ENCODE results near the gene VPREB3. TPM values are rescaled to one million over a fixed set of nuclear protein-coding genes. Genes with fewer than 3 reads are reported as not detected.

Gene VPREB3
- total and polyA plus RNA-seq, 2 experiments from 2014 or later, result not detected

DNA sequence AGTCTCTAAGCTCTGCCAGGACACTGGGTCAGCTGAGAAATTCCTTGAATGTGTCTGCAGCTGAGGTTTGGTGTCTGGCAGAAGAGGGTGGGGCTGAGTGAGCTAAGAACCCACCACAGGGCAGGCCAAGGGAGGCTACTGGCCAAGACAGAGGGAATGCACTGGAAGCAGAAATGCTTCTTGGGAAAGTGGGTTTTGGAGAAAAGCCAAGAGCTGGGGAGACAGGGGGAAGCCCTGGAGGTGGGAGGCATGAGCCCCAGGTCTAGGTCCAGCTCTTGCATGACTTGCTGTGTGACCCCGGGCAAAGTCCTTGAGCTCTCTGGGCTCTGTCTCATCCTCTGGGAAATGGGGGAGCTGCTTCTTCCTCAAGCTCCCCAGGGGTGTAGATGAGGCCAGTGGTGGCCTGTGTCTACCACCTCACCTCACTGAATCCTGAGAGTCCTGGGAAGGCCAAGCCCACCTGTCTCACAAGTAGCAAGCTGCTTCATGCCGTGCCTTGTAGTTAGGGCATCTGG lies 20.8 kb upstream of the VPREB3 start:
- Histone ChIP-seq H3K4me1 (ENCODE audit: insufficient read depth) (peaks cover 26% of the 10 kb centered on the region), H3K27ac (no peak overlapping the region), H3K27me3 (no peaks in the 10 kb centered on the region), H3K9me2 (replicated peaks; ENCODE audit: insufficient read depth) (no peaks in the 10 kb centered on the region), H3K36me3 (replicated peaks; ENCODE audit: insufficient read depth, low read depth) (no peaks in the 10 kb centered on the region), H3K4me2 (peak overlapping the region; percentile 97), H4K20me1 (ENCODE audit: insufficient read depth, poor library complexity, severe bottlenecking) (no peaks in the 10 kb centered on the region), H3K9me3 (ENCODE audit: low read depth) (no peaks in the 10 kb centered on the region), H2AFZ (no peak overlapping the region), H3K4me3 (no peak overlapping the region), H3K79me2 (peaks cover 4% of the 10 kb centered on the region)
- TF ChIP-seq EZH2 (IDR thresholded peaks at IDR 0.05; ENCODE audit: borderline replicate concordance) (no peak), CTCF (IDR thresholded peaks at IDR 0.05; ENCODE audit: poor library complexity) (no peak), EZH2phosphoT487 (IDR thresholded peaks at IDR 0.05; ENCODE audit: low read depth, severe bottlenecking, unreplicated experiment) (no peak)
- 86% methylated on average over 2 of the region's 2 CpGs for WGBS (ENCODE audit: low lambda C conversion rate, missing lambda C conversion rate)
- peak; percentile 51 for DNase-seq (ENCODE audit: low spot score)

DNA sequence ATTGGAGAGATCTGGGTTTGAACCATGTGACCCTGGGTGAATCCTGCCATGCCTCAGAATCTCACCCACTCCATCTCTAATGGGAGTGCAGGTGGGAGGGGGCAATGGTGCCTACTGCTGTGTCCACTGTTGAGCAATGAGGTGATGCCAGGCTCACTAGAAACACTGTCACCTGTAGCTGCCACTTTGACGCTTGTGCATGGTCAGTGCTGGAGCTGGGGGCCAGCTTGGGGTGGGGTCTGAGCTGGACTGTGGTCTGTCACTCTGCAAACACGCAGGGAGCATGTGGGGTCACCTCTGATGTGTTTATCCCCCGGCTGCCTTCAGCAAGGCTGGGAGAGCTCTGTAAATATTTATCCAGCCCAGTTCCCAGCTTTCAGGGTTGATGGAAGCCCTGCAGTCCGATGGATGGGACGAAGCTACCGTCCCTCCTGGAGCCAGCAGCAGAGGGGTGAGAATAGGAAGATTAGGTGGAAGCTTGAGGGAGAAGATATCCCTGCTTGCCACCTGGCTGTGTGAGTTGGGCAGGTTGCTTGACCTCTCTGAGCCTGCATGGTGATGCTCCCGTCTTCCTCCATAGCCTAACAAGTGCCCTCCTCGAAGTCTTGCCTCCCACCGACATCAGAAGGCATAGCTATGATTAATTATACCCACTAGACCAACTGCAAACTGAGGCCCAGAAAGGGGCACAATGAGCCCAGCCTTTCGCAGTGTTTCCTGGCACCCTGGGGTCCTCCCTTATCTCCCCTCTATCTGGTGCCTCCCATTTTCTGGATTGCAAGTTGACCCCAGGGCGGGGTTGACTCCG lies 20.1 kb upstream of the VPREB3 start:
- H3K4me3 ChIP-seq, result no peak overlapping the region
- no peaks in the 10 kb centered on the region for H3K36me3 ChIP-seq (replicated peaks; ENCODE audit: insufficient read depth, low read depth)
- DNase-seq (ENCODE audit: low spot score), result peak; percentile 12
- H3K27ac ChIP-seq, result no peak overlapping the region
- no peaks in the 10 kb centered on the region for H3K27me3 ChIP-seq
- 44% methylated on average over 12 of the region's 12 CpGs for WGBS (ENCODE audit: low lambda C conversion rate, missing lambda C conversion rate)
- no peaks in the 10 kb centered on the region for H3K9me2 ChIP-seq (replicated peaks; ENCODE audit: insufficient read depth)
- TF ChIP-seq EZH2phosphoT487 (IDR thresholded peaks at IDR 0.05; ENCODE audit: low read depth, severe bottlenecking, unreplicated experiment), result no peak
- TF ChIP-seq EZH2 (IDR thresholded peaks at IDR 0.05; ENCODE audit: borderline replicate concordance), result no peak
- TF ChIP-seq CTCF (IDR thresholded peaks at IDR 0.05; ENCODE audit: poor library complexity), result no peak
- H3K79me2 ChIP-seq, result peaks cover 4% of the 10 kb centered on the region
- no peaks in the 10 kb centered on the region for H4K20me1 ChIP-seq (ENCODE audit: insufficient read depth, poor library complexity, severe bottlenecking)
- H3K9me3 ChIP-seq (ENCODE audit: low read depth), result no peaks in the 10 kb centered on the region
- no peak overlapping the region for H2AFZ ChIP-seq
- peaks cover 26% of the 10 kb centered on the region for H3K4me1 ChIP-seq (ENCODE audit: insufficient read depth)
- H3K4me2 ChIP-seq, result peak overlapping the region; percentile 97

GRCh38 chr22:23773483-23774113 lies 19.4 kb upstream of the VPREB3 start:
- Histone ChIP-seq H3K4me2 (peak overlapping the region; percentile 97), H3K4me1 (ENCODE audit: insufficient read depth) (peaks cover 33% of the 10 kb centered on the region), H3K79me2 (peaks cover 4% of the 10 kb centered on the region), H3K27me3 (no peaks in the 10 kb centered on the region), H3K9me3 (ENCODE audit: low read depth) (no peaks in the 10 kb centered on the region), H3K27ac (peak overlapping the region; percentile 59), H2AFZ (no peak overlapping the region), H4K20me1 (ENCODE audit: insufficient read depth, poor library complexity, severe bottlenecking) (no peaks in the 10 kb centered on the region), H3K9me2 (replicated peaks; ENCODE audit: insufficient read depth) (no peaks in the 10 kb centered on the region), H3K36me3 (replicated peaks; ENCODE audit: insufficient read depth, low read depth) (no peaks in the 10 kb centered on the region), H3K4me3 (no peak overlapping the region)
- TF ChIP-seq CTCF (IDR thresholded peaks at IDR 0.05; ENCODE audit: poor library complexity) (no peak), EZH2phosphoT487 (IDR thresholded peaks at IDR 0.05; ENCODE audit: low read depth, severe bottlenecking, unreplicated experiment) (no peak), EZH2 (IDR thresholded peaks at IDR 0.05; ENCODE audit: borderline replicate concordance) (no peak)
- DNase-seq (ENCODE audit: low spot score), result peak; percentile 20
- 38% methylated on average over 7 of the region's 7 CpGs for WGBS (ENCODE audit: low lambda C conversion rate, missing lambda C conversion rate)

Data from hepatocyte (in vitro differentiated cells).